ENCODE data around the gene LELP1.

- TF ChIP-seq EZH2 (IDR thresholded peaks at IDR 0.05; ENCODE audit: borderline replicate concordance, low read length) (no peak), CTCF (conservative IDR thresholded peaks at IDR 0.05 in 1 of 2, IDR thresholded peaks at IDR 0.05 in 1 of 2; ENCODE audit: extremely low read depth in 1 of 2, insufficient read depth in 1 of 2, low read depth in 1 of 2, low read length in 2 of 2) (no peak)
Measured at GRCh38 chr1:153253693-153254092, 50.5 kb downstream of the LELP1 start.
